ENCODE measurements around the gene SNAP47. TPM values are rescaled to one million over a fixed set of nuclear protein-coding genes. Genes with fewer than 3 reads are reported as not detected.

Gene SNAP47
- total and polyA plus RNA-seq, 2 of the 4 experiments (the other 2 are of a cell fraction), result 39.4 to 72.9 TPM

GRCh38 chr1:227793079-227793947, 58.1 kb downstream of the SNAP47 start (continued):
- no peak for TF ChIP-seq ELK1 (IDR thresholded peaks at IDR 0.05; ENCODE audit: borderline replicate concordance, low read depth, low read length)

All from IMR-90 (cell line).